H1 (cell line): ENCODE measurements around the gene BAIAP2. TPM values are rescaled to one million over a fixed set of nuclear protein-coding genes. Genes with fewer than 3 reads are reported as not detected.
A peak's percentile ranks its signal among the peaks of the same experiment; 100 is the strongest.

Experiments
- BACH1 ChIP-seq: IDR thresholded peaks from 2 replicates; pipeline ENCODE4 v1.6.1; 2012; ENCODE audit warnings: low read length, improper control_type of control experiment
- GABPA ChIP-seq: IDR thresholded peaks from 2 replicates; pipeline ENCODE4 v1.6.1; 2011; ENCODE audit warnings: mild to moderate bottlenecking, low read length, moderate library complexity, borderline replicate concordance; ENCODE audit not compliant: insufficient read depth
- KDM1A ChIP-seq: fragments of 200-600, 300-600 bp; sonication (generic); IDR thresholded peaks from 2 replicates; pipeline ENCODE4 v1.7.1; 2016; ENCODE audit warnings: mild to moderate bottlenecking, low read length, borderline replicate concordance
- SIN3A ChIP-seq, 2 experiments: IDR thresholded peaks in 1 of 2; conservative IDR thresholded peaks in 1 of 2; 2 replicates each; pipeline ENCODE4 v1.6.1; 2011 to 2012; ENCODE audit warnings: low read length in 2 of 2, improper control_type of control experiment in 1 of 2, low read depth in 1 of 2, mild to moderate bottlenecking in 1 of 2
- polyA plus RNA-seq, 7 experiments: library from polyadenylated mRNA; depleted of rRNA in 3 of 7; stranded (reverse) in 5 of 7; unstranded in 2 of 7; fragments of >200 nt in 5 of 7; fragments of 200-250 nt in 2 of 7; gene quantifications; 1 replicate in 5 of 7; 2 replicates in 1 of 7; 4 replicates in 1 of 7; pipeline versions ENCODE4 v1.2.1 to v1.2.3, GENCODE V29; 2011 to 2013; ENCODE audit warnings: missing spikeins in 2 of 7, mixed read lengths in 2 of 7
- total RNA-seq: library from RNA; stranded (reverse); fragmentation: NEBNext Ultra II Directional; extraction: Animal tissue kit (Norgen Biotek cat#: 25700); gene quantifications from 2 replicates; pipeline ENCODE4 v1.2.1, GENCODE V29; 2021

Gene BAIAP2
- total and polyA plus RNA-seq, 2 of the 8 experiments (the other 6 are each of a cell fraction or from before 2014, with no cell fraction given) = 10.0 to 22.8 TPM

DNA sequence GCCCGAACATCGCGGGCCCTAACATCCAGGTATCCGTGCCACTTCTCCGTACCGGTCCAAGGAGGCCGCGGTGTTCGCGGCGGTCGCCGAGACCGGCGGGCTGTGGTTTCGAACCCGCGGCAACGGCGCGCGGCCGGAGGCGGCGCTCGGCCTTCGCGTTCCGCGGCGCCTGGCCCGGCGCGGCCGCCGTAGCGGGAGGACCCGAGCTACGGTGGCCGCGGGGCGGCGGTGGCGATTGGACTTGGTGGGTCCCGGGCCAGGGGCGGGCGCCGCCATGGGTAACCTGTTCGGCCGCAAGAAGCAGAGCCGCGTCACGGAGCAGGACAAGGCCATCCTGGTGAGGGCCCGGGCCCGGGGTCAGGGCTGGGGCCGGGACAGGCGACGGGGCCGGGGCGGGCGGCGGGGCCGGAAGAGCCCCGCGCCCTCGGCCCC lies 43.3 kb upstream of the BAIAP2 start, which contains the start of gene CHMP6 (continued):
- TF ChIP-seq KDM1A = peak; percentile 39; the same call in 1 of the 2 replicates
- TF ChIP-seq SIN3A (conservative IDR thresholded peaks at IDR 0.05 in 1 of 2, IDR thresholded peaks at IDR 0.05 in 1 of 2; ENCODE audit: low read depth in 1 of 2, low read length in 2 of 2) = peak in 1 of 2 experiments; percentile 76; a peak in 2 of 4 replicates
- TF ChIP-seq GABPA = peak; percentile 62; the same call in 1 of the 2 replicates
- TF ChIP-seq BACH1 = 0 out of 2 replicates have a peak, but pooled peaks have one; percentile 19
